G401 (cell line): ENCODE results near the gene RBP2. TPM values are rescaled to one million over a fixed set of nuclear protein-coding genes. Genes with fewer than 3 reads are reported as not detected.

Experiments
- DNase-seq: peaks from one replicate; pipeline ENCODE4 v3.0.0-alpha.2; 2015; ENCODE audit warnings: low spot score
- in situ Hi-C: cut with HindIII; loops from 2 replicates; pipeline ENCODE4 v1.10.0; 2016; ENCODE audit warnings: low sequenced_read_pairs, mixed read lengths
- total RNA-seq: library from RNA; depleted of rRNA; stranded (reverse); fragments of >200 nt; shearing (Covaris generic); gene quantifications from 2 replicates; pipeline ENCODE4 v1.2.3, GENCODE V29; 2014

Gene RBP2
- total RNA-seq, 1 experiment from 2014 or later: not detected

- no peak for DNase-seq
- in situ Hi-C loops: no loop called here
Measured at GRCh38 chr3:139491027-139491700, 14.8 kb upstream of the RBP2 start.

- no peak for DNase-seq
- in situ Hi-C loops: no loop called here
Measured at GRCh38 chr3:139482206-139482605, 5.9 kb upstream of the RBP2 start.

- in situ Hi-C loops: no loop called here
- DNase-seq: no peak
Measured at GRCh38 chr3:139481116-139481515, 4.8 kb upstream of the RBP2 start.

GRCh38 chr3:139480585-139480984, 4.3 kb upstream of the RBP2 start:
- no peak for DNase-seq
- in situ Hi-C loops: no loop called here

- no peak for DNase-seq
- in situ Hi-C loops: no loop called here
Measured at GRCh38 chr3:139477710-139478640, 1.7 kb upstream of the RBP2 start.

- no peak for DNase-seq
- in situ Hi-C loops: no loop called here
Measured at GRCh38 chr3:139473155-139473771, 3.1 kb downstream of the RBP2 start.

GRCh38 chr3:139472380-139473010, 3.8 kb downstream of the RBP2 start:
- in situ Hi-C loops: no loop called here
- DNase-seq: no peak

- in situ Hi-C loops: no loop called here
- no peak for DNase-seq
Measured at GRCh38 chr3:139470199-139470598, 6.1 kb downstream of the RBP2 start.

GRCh38 chr3:139468399-139468798, 7.9 kb downstream of the RBP2 start:
- in situ Hi-C loops: no loop called here
- DNase-seq: no peak

- no peak for DNase-seq
- in situ Hi-C loops: no loop called here
Measured at GRCh38 chr3:139466360-139466759, 10.0 kb downstream of the RBP2 start.

- in situ Hi-C loops: no loop called here
- no peak for DNase-seq
Measured at GRCh38 chr3:139465636-139466035, 10.7 kb downstream of the RBP2 start.

- DNase-seq: no peak
- in situ Hi-C loops: no loop called here
Measured at GRCh38 chr3:139463466-139463865, 12.8 kb downstream of the RBP2 start.

- in situ Hi-C loops: no loop called here
- DNase-seq: no peak
Measured at GRCh38 chr3:139460529-139460928, 15.8 kb downstream of the RBP2 start.

GRCh38 chr3:139460076-139460475, 16.2 kb downstream of the RBP2 start:
- no peak for DNase-seq
- in situ Hi-C loops: no loop called here

- in situ Hi-C loops: no loop called here
Measured at GRCh38 chr3:139458348-139458747, 18.0 kb downstream of the RBP2 start.

GRCh38 chr3:139457066-139457465, 19.2 kb downstream of the RBP2 start:
- no peak for DNase-seq
- in situ Hi-C loops: no loop called here

More at GRCh38 chr3:139458348-139458747, 18.0 kb downstream of the RBP2 start:
- no peak for DNase-seq

- in situ Hi-C loops: no loop called here
- no peak for DNase-seq
Measured at GRCh38 chr3:139456386-139456785, 19.9 kb downstream of the RBP2 start.

- DNase-seq: no peak
- in situ Hi-C loops: no loop called here
Measured at GRCh38 chr3:139455855-139456254, 20.5 kb downstream of the RBP2 start.

- in situ Hi-C loops: no loop called here
- DNase-seq: no peak
Measured at GRCh38 chr3:139455206-139455605, 21.1 kb downstream of the RBP2 start.

- DNase-seq: no peak
- in situ Hi-C loops: no loop called here
Measured at GRCh38 chr3:139454346-139454745, 22.0 kb downstream of the RBP2 start.
